Glomerular visceral epithelial cell (primary cell): ENCODE results near the gene A3GALT2.

Experiments used
- DNase-seq: peaks from one replicate; pipeline ENCODE4 v3.0.0-alpha.2; 2016; ENCODE audit errors: extremely low spot score

The A3GALT2 gene

GRCh38 chr1:33320619-33321165, at the start of gene A3GALT2:
Gene A3GALT2 (minus strand): TSS chr1:33321098. CDS start chr1:33321098, 0 bp downstream.
- no peak for DNase-seq

- no peak for DNase-seq
Observed at GRCh38 chr1:33370301-33370700, 49.4 kb upstream of the A3GALT2 start.

- no peak for DNase-seq
Observed at GRCh38 chr1:33369764-33370163, 48.9 kb upstream of the A3GALT2 start.

- no peak for DNase-seq
Observed at GRCh38 chr1:33369081-33369480, 48.2 kb upstream of the A3GALT2 start.

- no peak for DNase-seq
Observed at GRCh38 chr1:33368431-33368830, 47.5 kb upstream of the A3GALT2 start.

GRCh38 chr1:33367485-33368405, 46.8 kb upstream of the A3GALT2 start:
- peak; percentile 80 for DNase-seq

GRCh38 chr1:33366762-33367484, 46.0 kb upstream of the A3GALT2 start:
- DNase-seq = no peak

- peak; percentile 79 for DNase-seq
Observed at GRCh38 chr1:33365560-33365997, 44.7 kb upstream of the A3GALT2 start.

GRCh38 chr1:33364565-33364918, 43.6 kb upstream of the A3GALT2 start:
- DNase-seq = no peak

GRCh38 chr1:33363470-33363861, 42.6 kb upstream of the A3GALT2 start:
- no peak for DNase-seq

GRCh38 chr1:33363021-33363420, 42.1 kb upstream of the A3GALT2 start:
- DNase-seq = no peak

- no peak for DNase-seq
Observed at GRCh38 chr1:33361532-33362235, 40.8 kb upstream of the A3GALT2 start.

GRCh38 chr1:33360367-33360766, 39.5 kb upstream of the A3GALT2 start:
- no peak for DNase-seq

- DNase-seq = no peak
Observed at GRCh38 chr1:33359931-33360330, 39.0 kb upstream of the A3GALT2 start.

- no peak for DNase-seq
Observed at GRCh38 chr1:33358795-33359503, 38.1 kb upstream of the A3GALT2 start.

GRCh38 chr1:33358114-33358794, 37.4 kb upstream of the A3GALT2 start:
- no peak for DNase-seq

- no peak for DNase-seq
Observed at GRCh38 chr1:33357099-33357498, 36.2 kb upstream of the A3GALT2 start.

- no peak for DNase-seq
Observed at GRCh38 chr1:33354707-33355316, 33.9 kb upstream of the A3GALT2 start.

GRCh38 chr1:33353531-33353930, 32.6 kb upstream of the A3GALT2 start:
- no peak for DNase-seq

- DNase-seq = no peak
Observed at GRCh38 chr1:33351281-33351660, 30.4 kb upstream of the A3GALT2 start.
